Mesendoderm (in vitro differentiated cells): ENCODE results near the gene CALCOCO1.

Experiments used
- DNase-seq: peaks from one replicate; pipeline ENCODE4 v3.0.0; 2013
- H2AK5ac ChIP-seq: 2 replicates; pipeline ENCODE4 v1.6.1; 2013; ENCODE audit warnings: low read length, inconsistent platforms
- H2BK120ac ChIP-seq: 2 replicates; pipeline ENCODE4 v1.6.1; 2013; ENCODE audit warnings: low read depth, mild to moderate bottlenecking, low read length, moderate library complexity, mixed read lengths
- H2BK15ac ChIP-seq: replicated peaks from 2 replicates; pipeline ENCODE4 v1.6.1; 2013; ENCODE audit warnings: low read depth, mild to moderate bottlenecking, moderate library complexity
- H2BK5ac ChIP-seq: 2 replicates; pipeline ENCODE4 v1.6.1; 2013; ENCODE audit warnings: low read length, inconsistent platforms
- H3K18ac ChIP-seq: 2 replicates; pipeline ENCODE4 v1.6.1; 2013; ENCODE audit warnings: mild to moderate bottlenecking, low read length, mixed read lengths
- H3K23ac ChIP-seq: one replicate; pipeline ENCODE4 v1.6.1; 2013; ENCODE audit warnings: low read length
- H3K27ac ChIP-seq: 2 replicates; pipeline ENCODE4 v1.5.1; 2013; ENCODE audit warnings: low read depth, mild to moderate bottlenecking, inconsistent platforms, low read length, moderate library complexity
- H3K27me3 ChIP-seq: 2 replicates; pipeline ENCODE4 v1.6.1; 2013; ENCODE audit warnings: low read length, control low read depth, mild to moderate bottlenecking, inconsistent platforms; ENCODE audit not compliant: insufficient read depth, poor library complexity
- H3K36me3 ChIP-seq: 2 replicates; pipeline ENCODE4 v1.6.1; 2013; ENCODE audit warnings: low read length, inconsistent platforms; ENCODE audit not compliant: control insufficient read depth, insufficient read depth
- H3K4ac ChIP-seq: one replicate; pipeline ENCODE4 v1.6.1; 2013; ENCODE audit warnings: low read depth, mild to moderate bottlenecking, low read length, moderate library complexity
- H3K4me1 ChIP-seq: 2 replicates; pipeline ENCODE4 v1.6.1; 2013; ENCODE audit warnings: low read depth, low read length, inconsistent platforms; ENCODE audit not compliant: control insufficient read depth
- H3K4me2 ChIP-seq: 2 replicates; pipeline ENCODE4 v1.6.1; 2013; ENCODE audit warnings: low read length
- H3K4me3 ChIP-seq: 2 replicates; pipeline ENCODE4 v1.5.1; 2013; ENCODE audit warnings: mild to moderate bottlenecking, low read length
- H3K56ac ChIP-seq: one replicate; pipeline ENCODE4 v1.6.1; 2013; ENCODE audit warnings: low read length
- H3K79me1 ChIP-seq: 2 replicates; pipeline ENCODE4 v1.6.1; 2013; ENCODE audit warnings: low read length, inconsistent platforms
- H3K79me2 ChIP-seq: 2 replicates; pipeline ENCODE4 v1.6.1; 2013; ENCODE audit warnings: mild to moderate bottlenecking, low read length; ENCODE audit not compliant: control insufficient read depth, insufficient read depth
- H3K9ac ChIP-seq: 2 replicates; pipeline ENCODE4 v1.6.1; 2013; ENCODE audit warnings: low read length, inconsistent platforms
- H4K5ac ChIP-seq: one replicate; pipeline ENCODE4 v1.6.1; 2013; ENCODE audit warnings: low read length
- H4K8ac ChIP-seq: one replicate; pipeline ENCODE4 v1.6.1; 2013; ENCODE audit warnings: low read depth, mild to moderate bottlenecking, control low read depth, low read length, moderate library complexity
- WGBS: extraction: QIAGEN DNeasy Blood & Tissue Kit; methylation state at CpG from one replicate; pipeline ENCODE4 v1.1.7; 2013; ENCODE audit warnings: low lambda C conversion rate, missing lambda C conversion rate; ENCODE audit not compliant: insufficient coverage; ENCODE audit errors: extremely low coverage; 5-methylcytosine and 5-hydroxymethylcytosine counted together

CALCOCO1 gene

GRCh38 chr12:53735556-53735955, 8.3 kb upstream of the CALCOCO1 start:
- Histone ChIP-seq H3K56ac (no peak overlapping the region), H3K23ac (no peak overlapping the region), H3K27me3 (peaks cover 26% of the 10 kb centered on the region), H2AK5ac (no peak overlapping the region), H2BK120ac (no peak overlapping the region), H3K4ac (no peak overlapping the region), H3K79me2 (no peaks in the 10 kb centered on the region), H2BK15ac (no peak overlapping the region), H3K9ac (no peak overlapping the region), H3K4me1 (no peaks in the 10 kb centered on the region), H3K4me2 (no peak overlapping the region), H3K18ac (no peak overlapping the region), H3K79me1 (no peaks in the 10 kb centered on the region), H3K4me3 (no peak overlapping the region), H3K27ac (no peak overlapping the region), H3K36me3 (no peaks in the 10 kb centered on the region), H4K8ac (no peak overlapping the region), H2BK5ac (no peak overlapping the region), H4K5ac (no peak overlapping the region)
- DNase-seq, result no peak
- no CpG with 5 or more reads among the region's 2 CpGs for WGBS

- Histone ChIP-seq H3K4me1 (no peaks in the 10 kb centered on the region), H4K8ac (no peak overlapping the region), H2AK5ac (no peak overlapping the region), H3K56ac (no peak overlapping the region), H3K27me3 (peaks cover 19% of the 10 kb centered on the region), H3K4me3 (no peak overlapping the region), H3K27ac (no peak overlapping the region), H3K9ac (no peak overlapping the region), H3K4me2 (no peak overlapping the region), H3K79me1 (no peaks in the 10 kb centered on the region), H3K36me3 (no peaks in the 10 kb centered on the region), H2BK120ac (no peak overlapping the region), H3K79me2 (no peaks in the 10 kb centered on the region), H3K18ac (no peak overlapping the region), H3K4ac (no peak overlapping the region), H2BK5ac (no peak overlapping the region), H2BK15ac (no peak overlapping the region), H3K23ac (no peak overlapping the region), H4K5ac (no peak overlapping the region)
- no peak for DNase-seq
- WGBS, result no CpG with 5 or more reads among the region's 9 CpGs
Observed at GRCh38 chr12:53734425-53734824, 7.2 kb upstream of the CALCOCO1 start.

DNA sequence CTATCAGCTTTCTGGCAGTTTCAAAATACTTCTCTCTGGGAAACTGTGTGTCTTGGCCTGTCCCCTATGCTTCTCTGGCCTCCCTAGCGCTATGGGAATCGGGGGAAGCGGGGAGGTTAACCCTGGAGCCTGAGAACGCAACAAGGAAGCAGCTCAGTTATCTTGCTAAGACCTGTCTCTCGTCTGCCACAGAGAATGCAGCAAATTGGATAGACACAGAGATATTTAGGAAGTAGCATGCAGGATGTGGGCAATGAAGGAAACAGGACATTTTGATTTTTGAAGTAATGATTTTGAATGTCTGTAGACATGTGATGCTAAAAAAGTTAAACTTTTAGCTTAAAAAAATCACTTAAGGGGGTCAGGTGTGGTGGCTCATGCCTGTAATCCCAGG, 6.6 kb upstream of the CALCOCO1 start:
- Histone ChIP-seq H3K27ac (no peak overlapping the region), H2BK5ac (no peak overlapping the region), H4K5ac (no peak overlapping the region), H3K18ac (no peak overlapping the region), H3K9ac (no peak overlapping the region), H2BK15ac (no peak overlapping the region), H3K4me1 (no peaks in the 10 kb centered on the region), H3K4me2 (no peak overlapping the region), H3K36me3 (no peaks in the 10 kb centered on the region), H3K79me1 (no peaks in the 10 kb centered on the region), H3K4me3 (no peak overlapping the region), H3K79me2 (no peaks in the 10 kb centered on the region), H4K8ac (no peak overlapping the region), H3K56ac (no peak overlapping the region), H3K27me3 (peaks cover 13% of the 10 kb centered on the region), H2AK5ac (no peak overlapping the region), H3K23ac (no peak overlapping the region), H3K4ac (no peak overlapping the region), H2BK120ac (no peak overlapping the region)
- WGBS, result no CpG with 5 or more reads among the region's 5 CpGs
- no peak for DNase-seq

DNA sequence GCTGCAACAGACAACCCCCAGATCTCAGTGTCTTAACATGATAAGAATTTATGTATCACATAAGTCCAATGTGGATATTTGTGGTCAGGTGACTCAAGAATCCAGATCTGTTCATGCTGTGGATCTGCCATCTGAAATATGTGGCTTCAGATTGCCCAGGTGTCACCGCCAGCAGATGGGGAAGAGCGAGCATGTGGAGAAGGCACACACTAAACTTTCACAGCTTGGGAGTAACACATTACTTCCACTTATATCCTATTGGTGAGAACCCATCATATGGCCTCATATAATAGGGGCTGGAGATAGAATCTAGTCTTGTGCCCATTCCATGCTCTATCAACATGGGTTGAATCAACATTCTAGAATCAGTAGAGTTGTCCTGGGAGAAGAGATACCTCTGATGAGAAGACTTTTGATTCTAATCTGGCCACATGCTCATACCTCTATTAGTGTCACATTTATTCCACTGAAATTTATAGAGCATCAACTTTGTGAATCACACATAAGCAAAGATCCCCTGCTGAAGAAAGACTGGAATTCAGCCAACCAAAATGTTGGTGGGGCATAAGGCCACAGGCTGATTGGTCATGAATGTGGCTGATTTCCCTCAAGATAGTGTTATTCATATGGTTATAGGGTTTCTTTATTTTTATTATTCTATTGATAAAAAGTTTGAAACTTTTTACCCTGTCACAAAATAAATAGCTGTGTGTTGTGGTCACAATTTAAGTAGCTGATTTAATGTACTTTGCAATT, 6.0 kb upstream of the CALCOCO1 start:
- H2BK5ac ChIP-seq, result no peak overlapping the region
- H3K27ac ChIP-seq, result no peak overlapping the region
- no peak overlapping the region for H3K4me3 ChIP-seq
- no peak overlapping the region for H4K8ac ChIP-seq
- no peak overlapping the region for H2BK120ac ChIP-seq
- H3K56ac ChIP-seq, result no peak overlapping the region
- H3K4me1 ChIP-seq, result no peaks in the 10 kb centered on the region
- no peaks in the 10 kb centered on the region for H3K36me3 ChIP-seq
- H3K9ac ChIP-seq, result no peak overlapping the region
- DNase-seq, result no peak
- no peak overlapping the region for H2AK5ac ChIP-seq
- H3K27me3 ChIP-seq, result peaks cover 12% of the 10 kb centered on the region
- no peak overlapping the region for H3K18ac ChIP-seq
- H3K4ac ChIP-seq, result no peak overlapping the region
- no peak overlapping the region for H4K5ac ChIP-seq
- no peaks in the 10 kb centered on the region for H3K79me2 ChIP-seq
- no peaks in the 10 kb centered on the region for H3K79me1 ChIP-seq
- no peak overlapping the region for H3K4me2 ChIP-seq
- no CpG with 5 or more reads among the region's 2 CpGs for WGBS
- no peak overlapping the region for H2BK15ac ChIP-seq
- no peak overlapping the region for H3K23ac ChIP-seq

- Histone ChIP-seq H2BK120ac (no peak overlapping the region), H4K8ac (no peak overlapping the region), H3K36me3 (no peaks in the 10 kb centered on the region), H3K4me3 (no peak overlapping the region), H3K27ac (no peak overlapping the region), H3K23ac (no peak overlapping the region), H4K5ac (no peak overlapping the region), H3K9ac (no peak overlapping the region), H3K27me3 (no peaks in the 10 kb centered on the region), H2BK5ac (no peak overlapping the region), H2AK5ac (no peak overlapping the region), H3K4me1 (peaks cover 2% of the 10 kb centered on the region), H3K4ac (no peak overlapping the region), H3K18ac (no peak overlapping the region), H3K4me2 (no peak overlapping the region), H3K79me1 (no peaks in the 10 kb centered on the region), H3K56ac (no peak overlapping the region), H2BK15ac (no peak overlapping the region), H3K79me2 (no peaks in the 10 kb centered on the region)
- no peak for DNase-seq
Observed at GRCh38 chr12:53729644-53730043, 2.4 kb upstream of the CALCOCO1 start.

DNA sequence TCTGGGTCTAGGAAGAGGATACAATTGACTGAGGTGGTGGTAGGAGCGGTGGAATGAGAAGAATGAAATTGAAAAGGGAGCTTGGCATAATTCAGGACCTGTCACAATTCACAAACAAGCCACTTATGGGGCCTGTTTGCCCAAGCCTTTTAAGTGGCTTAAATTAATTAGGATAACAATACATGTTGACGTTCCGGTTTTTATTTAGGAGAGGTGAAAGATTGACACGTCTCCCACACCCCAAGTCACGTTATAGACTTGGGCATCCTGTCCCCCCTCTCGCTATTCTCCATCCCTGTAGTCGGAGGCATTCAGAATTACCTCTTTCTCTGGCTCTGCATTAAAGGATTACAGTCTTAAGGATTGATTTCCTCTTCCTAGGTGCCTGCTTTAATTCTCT, 954 bp upstream of the CALCOCO1 start:
- Histone ChIP-seq H2BK5ac (no peak overlapping the region), H3K18ac (no peak overlapping the region), H4K5ac (peak overlapping the region; percentile 21), H3K4me3 (no peak overlapping the region), H3K36me3 (no peaks in the 10 kb centered on the region), H3K4me2 (no peak overlapping the region), H3K27ac (no peak overlapping the region), H2AK5ac (no peak overlapping the region), H4K8ac (no peak overlapping the region), H3K23ac (no peak overlapping the region), H3K9ac (no peak overlapping the region), H2BK120ac (no peak overlapping the region), H3K79me1 (no peaks in the 10 kb centered on the region), H3K79me2 (no peaks in the 10 kb centered on the region), H3K56ac (peak overlapping the region; percentile 89), H3K27me3 (no peaks in the 10 kb centered on the region), H3K4ac (no peak overlapping the region), H2BK15ac (no peak overlapping the region), H3K4me1 (peaks cover 2% of the 10 kb centered on the region)
- WGBS, result no CpG with 5 or more reads among the region's 7 CpGs
- no peak for DNase-seq
